ENCODE data around the gene C2orf42. TPM values are rescaled to one million over a fixed set of nuclear protein-coding genes. Genes with fewer than 3 reads are reported as not detected.

Gene C2orf42
- total and polyA plus RNA-seq, 10 of the 15 experiments (the other 5 are each of a cell fraction or from before 2014, with no cell fraction given), result 5.5 to 19.8 (median 11.5) TPM

- no peak for TF ChIP-seq ZBTB11 (CRISPR knock-in tag; IDR thresholded peaks at IDR 0.05)
- no peak for TF ChIP-seq MEF2A (IDR thresholded peaks at IDR 0.05; ENCODE audit: insufficient read depth, low read depth, low read length)
- TF ChIP-seq ATF3 (IDR thresholded peaks at IDR 0.05; ENCODE audit: borderline replicate concordance, extremely low read depth, low read depth, low read length), result no peak
- TF ChIP-seq TAF1 (IDR thresholded peaks at IDR 0.05; ENCODE audit: borderline replicate concordance, low read depth, low read length), result no peak
Observed at GRCh38 chr2:70145144-70145490, 45.7 kb downstream of the C2orf42 start (continued).

- TF ChIP-seq BCLAF1 (IDR thresholded peaks at IDR 0.05), result no peak
- TF ChIP-seq MLLT1 (IDR thresholded peaks at IDR 0.05), result peak; percentile 26; the same call in 1 of the 2 replicates
- no peak for TF ChIP-seq IRF3 (IDR thresholded peaks at IDR 0.05)
- no peak for TF ChIP-seq MXI1 (IDR thresholded peaks at IDR 0.05; ENCODE audit: low read depth, low read length)
- TF ChIP-seq EGR1 (IDR thresholded peaks at IDR 0.05; ENCODE audit: borderline replicate concordance in 1 of 2, low read depth in 2 of 2, low read length in 2 of 2), result no peak
- in situ Hi-C loops (cut with MboI) (loop anchor here (5.0 kb wide), 1 partner anchor 237 kb away; no protein-coding TSS in a partner anchor), intact Hi-C loops (cut with micrococcal nuclease; ENCODE audit: unreplicated experiment) (loop anchor here (5.0 kb wide), 1 partner anchor 158 kb away; the partner anchor contains the start of gene FAM136A)
- Histone ChIP-seq H4K20me1 (ENCODE audit: control insufficient read depth, insufficient read depth) (no peaks in the 10 kb centered on the region), H3K4me2 (ENCODE audit: control insufficient read depth, insufficient read depth) (no peak overlapping the region), H3K27ac (ENCODE audit: control insufficient read depth, insufficient read depth) (no peak overlapping the region), H3K9ac (ENCODE audit: control insufficient read depth, insufficient read depth, low read length) (no peak overlapping the region), H3K9me3 (replicated peaks; ENCODE audit: control insufficient read depth, insufficient read depth, low read length) (no peaks in the 10 kb centered on the region), H2AFZ (ENCODE audit: control insufficient read depth, low read depth, low read length) (no peak overlapping the region), H3K79me2 (ENCODE audit: control insufficient read depth, insufficient read depth, low read length) (peaks cover 18% of the 10 kb centered on the region), H3K4me3 (no peak overlapping the region), H3K4me1 (ENCODE audit: control insufficient read depth, insufficient read depth, low read length) (peaks cover 38% of the 10 kb centered on the region), H3K36me3 (ENCODE audit: control insufficient read depth in 2 of 2, insufficient read depth in 2 of 2, low read length in 1 of 2) (peaks cover 0 to 2% of the 10 kb centered on the region in 2 experiments; a peak in 1 of 4 replicates), H3K27me3 (replicated peaks in 1 of 2; ENCODE audit: control insufficient read depth in 2 of 2, insufficient read depth in 2 of 2, low read length in 1 of 2) (no peaks in the 10 kb centered on the region)
- BruUV-seq (replicated peaks), result no TSS peak
- POLR2A ChIA-PET, result interaction anchor here (0.5 to 7.1 kb wide), 10 partner anchors 9 to 356 kb away, joined by 3 to 60 read pairs (median 4); partner anchors contain the start of genes C2orf42 and MXD1
- RAD21 ChIA-PET (ENCODE audit: unreplicated experiment), result interaction anchor here (0.5 to 9.2 kb wide), 9 partner anchors 12 to 420 kb away, joined by 3 to 132 read pairs (median 6); partner anchors contain the start of genes C2orf42, MXD1 and PCBP1
- 91% methylated on average over 21 of the region's 21 CpGs for WGBS (ENCODE audit: insufficient coverage, insufficient replicate concordance, low lambda C conversion rate, missing lambda C conversion rate)
- DNase-seq (ENCODE audit: low read depth, low spot score) (no peak), ATAC-seq (no peak), FAIRE-seq (no peak)
- CTCF ChIA-PET, result interaction anchor here (0.9 to 7.3 kb wide), 9 partner anchors 12 to 235 kb away, joined by 3 to 111 read pairs (median 5); partner anchors contain the start of gene MXD1
- SMC1A ChIA-PET (ENCODE audit: uncharacterized antibody, unreplicated experiment), result interaction anchor here (0.6 to 13.4 kb wide), 13 partner anchors 12 to 421 kb away, joined by 3 to 311 read pairs (median 6); partner anchors contain the start of genes C2orf42, MXD1, SNRPG and TIA1
Observed at GRCh38 chr2:70144443-70145143, 46.2 kb downstream of the C2orf42 start.
